ENCODE data around the gene TMEM140. TPM values are rescaled to one million over a fixed set of nuclear protein-coding genes. Genes with fewer than 3 reads are reported as not detected.

Gene TMEM140
- total and polyA plus RNA-seq, 9 of the 15 experiments (the other 6 are each of a cell fraction or from before 2014, with no cell fraction given): 0.03 to 0.82 (median 0.23) TPM

DNA sequence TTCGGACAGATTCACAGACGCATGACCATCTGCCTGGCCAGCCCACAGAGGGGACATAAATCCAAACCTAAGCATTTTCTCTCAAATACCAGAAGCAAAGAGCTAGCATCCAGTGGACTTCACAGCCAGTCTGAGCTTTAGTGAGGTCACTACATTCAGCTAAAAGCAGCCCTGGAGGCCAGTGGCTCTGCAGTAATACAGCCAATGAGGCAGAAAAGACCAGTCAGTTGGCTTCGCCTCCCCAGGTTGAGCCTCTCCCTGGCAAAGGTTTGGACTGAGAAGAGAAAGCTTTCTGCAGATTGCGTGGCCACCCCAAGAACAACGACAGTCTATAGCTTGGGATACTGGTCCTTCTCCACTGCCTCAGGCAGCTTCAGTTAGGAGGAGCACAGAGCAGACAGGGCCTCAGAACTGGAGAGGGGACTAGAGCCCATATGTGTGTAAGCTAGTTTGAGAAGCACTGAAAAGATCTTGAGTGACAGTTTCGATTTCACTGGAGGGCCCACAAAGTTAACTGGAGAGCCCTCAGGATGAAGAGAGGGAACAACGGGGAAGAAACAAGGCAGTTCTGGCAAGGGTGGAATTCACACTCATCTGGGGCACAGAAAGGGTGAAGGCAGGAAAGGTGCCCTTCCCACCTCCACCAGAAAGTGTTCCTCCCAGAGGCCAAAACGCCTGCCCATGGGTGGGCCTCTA lies 59.7 kb downstream of the TMEM140 start:
- Histone ChIP-seq H3K4me3 (no peak overlapping the region), H3K4me1 (replicated peaks in 1 of 2; ENCODE audit: control insufficient read depth in 2 of 2, insufficient read depth in 2 of 2, low read length in 2 of 2) (peaks cover 16 to 27% of the 10 kb centered on the region in 2 experiments), H3K9me3 (replicated peaks; ENCODE audit: control insufficient read depth, insufficient read depth, low read depth, low read length) (no peaks in the 10 kb centered on the region), H3K36me3 (ENCODE audit: control insufficient read depth, insufficient read depth, low read length) (peaks cover 15% of the 10 kb centered on the region; the same call in 2 of the 3 replicates), H3K27me3 (ENCODE audit: control insufficient read depth in 2 of 2, insufficient read depth in 2 of 2, low read length in 2 of 2) (no peaks in the 10 kb centered on the region; a peak in 1 of 5 replicates), H3K9ac (ENCODE audit: insufficient read depth in 1 of 2, low read depth in 2 of 2, low read length in 2 of 2) (no peak overlapping the region; a peak in 1 of 4 replicates), H3K4me2 (ENCODE audit: insufficient read depth, low read length) (no peak overlapping the region; the same call in 1 of the 2 replicates), H3K9me1 (ENCODE audit: control insufficient read depth, insufficient read depth, low read length) (no peaks in the 10 kb centered on the region), H2AFZ (ENCODE audit: low read depth, low read length) (no peak overlapping the region), H4K20me1 (replicated peaks; ENCODE audit: control insufficient read depth, insufficient read depth, low read length) (no peaks in the 10 kb centered on the region), H3K27ac (ENCODE audit: extremely low read depth, low read depth, low read length) (no peak overlapping the region), H3K79me2 (ENCODE audit: control insufficient read depth, insufficient read depth, low read length) (no peaks in the 10 kb centered on the region)
- BruUV-seq (replicated peaks): no TSS peak
- in situ Hi-C loops (cut with MboI): no loop called here
- CTCF ChIA-PET (ENCODE audit: low intra/inter-chr PET ratio): no interaction called here
- intact Hi-C loops (cut with micrococcal nuclease): no loop called here
- no peak for DNase-seq (ENCODE audit: extremely low read depth in 1 of 4, low spot score in 3 of 4)
- TF ChIP-seq TRIM24 (IDR thresholded peaks at IDR 0.05): no peak
- peak; percentile 33; the same call in 1 of the 2 replicates for TF ChIP-seq PKNOX1 (IDR thresholded peaks at IDR 0.05)
- FAIRE-seq: no peak
- POLR2A ChIA-PET: interaction anchor here (3.6 kb wide), 1 partner anchor 11 kb away, joined by 20 read pairs; no protein-coding TSS in a partner anchor
- no peak for ATAC-seq
- WGBS (ENCODE audit: insufficient coverage, low coverage, missing lambda C conversion rate): 66% methylated on average over 8 of the region's 8 CpGs

Measured in K562 (cell line).